IPS DF 4.7 (cell line): ENCODE measurements around the gene WDR62.
"Not testable (repeated sequence)": the region's sequence is repeated elsewhere in the genome, so short reads cannot be mapped to it uniquely, and the experiment has no call there.

Experiments
- DNase-seq: peaks from one replicate; pipeline ENCODE4 v3.0.0-alpha.2; 2013; ENCODE audit warnings: low spot score; ENCODE audit errors: extremely low read depth

WDR62 gene

GRCh38 chr19:36106991-36107390 is 52.3 kb downstream of the WDR62 start:
- DNase-seq: no peak

- no peak for DNase-seq
Measured at GRCh38 chr19:36108684-36109083, 54.0 kb downstream of the WDR62 start.

- no peak for DNase-seq
Measured at GRCh38 chr19:36110487-36111199, 55.9 kb downstream of the WDR62 start, which contains the start of gene OVOL3. TSS of gene OVOL3 (plus strand) at chr19:36111143. CDS start at chr19:36111203, 60 bp downstream.

GRCh38 chr19:36111200-36111539 is 56.5 kb downstream of the WDR62 start:
- DNase-seq: no peak

- no peak for DNase-seq
Measured at GRCh38 chr19:36112678-36113077, 58.0 kb downstream of the WDR62 start.

GRCh38 chr19:36113425-36113824 is 58.7 kb downstream of the WDR62 start:
- DNase-seq: no peak

- no peak for DNase-seq
Measured at GRCh38 chr19:36113894-36114720, 59.4 kb downstream of the WDR62 start.

GRCh38 chr19:36114721-36115452 is 60.2 kb downstream of the WDR62 start, which contains the start of gene POLR2I:
TSS of gene POLR2I (minus strand) at chr19:36114875. CDS start at chr19:36114856, 19 bp downstream.
- peak; percentile 97 for DNase-seq

- no peak for DNase-seq
Measured at GRCh38 chr19:36115453-36116343, 61.0 kb downstream of the WDR62 start, which contains the start of gene TBCB. TSS of gene TBCB (plus strand) at chr19:36115468. CDS start at chr19:36115561, 93 bp downstream.

- no peak for DNase-seq
Measured at GRCh38 chr19:36116344-36116637, 61.6 kb downstream of the WDR62 start.

GRCh38 chr19:36120092-36120983 is 65.6 kb downstream of the WDR62 start:
- no peak for DNase-seq

- DNase-seq: no peak
Measured at GRCh38 chr19:36120984-36121358, 66.3 kb downstream of the WDR62 start.

GRCh38 chr19:36121486-36122124 is 66.9 kb downstream of the WDR62 start:
- no peak for DNase-seq

- no peak for DNase-seq
Measured at GRCh38 chr19:36125557-36125956, 70.9 kb downstream of the WDR62 start.

- DNase-seq: no peak
Measured at GRCh38 chr19:36128392-36128736, 73.7 kb downstream of the WDR62 start.

GRCh38 chr19:36131221-36131620 is 76.5 kb downstream of the WDR62 start:
- not testable (repeated sequence) for DNase-seq

GRCh38 chr19:36134867-36135266 is 80.2 kb downstream of the WDR62 start:
- DNase-seq: not testable (repeated sequence)

GRCh38 chr19:36136964-36137686 is 82.4 kb downstream of the WDR62 start:
- DNase-seq: no peak

- DNase-seq: no peak
Measured at GRCh38 chr19:36139120-36139472, 84.4 kb downstream of the WDR62 start.
